Esophagus squamous epithelium (tissue), 5 donors: ENCODE data around the gene TIMP4. TPM values are rescaled to one million over a fixed set of nuclear protein-coding genes. Genes with fewer than 3 reads are reported as not detected.

ENCODE experiments used
- DNase-seq: peaks from one replicate; lab custom pipeline; 2025; lab: John Stamatoyannopoulos, UW
- H3K27ac ChIP-seq, 4 donors: fragments of 200-600 bp; sonication (generic); one replicate each; pipeline ENCODE4 v1.5.1; 2016 to 2019; ENCODE audit warnings: mild to moderate bottlenecking in 1 of 4
- H3K27me3 ChIP-seq, 4 donors: fragments of 200-600 bp; sonication (generic); 1 replicate in 3 of 4; 2 replicates in 1 of 4; pipeline versions ENCODE4 v1.5.1 to v1.6.0; 2017 to 2021; ENCODE audit warnings: antibody characterized with exemption in 1 of 4
- H3K36me3 ChIP-seq, 3 donors: fragments of 200-600 bp; sonication (generic); one replicate each; pipeline ENCODE4 v1.5.1; 2016 to 2019
- H3K4me1 ChIP-seq, 3 donors: fragments of 200-600 bp; sonication (generic); one replicate each; pipeline ENCODE4 v1.5.1; 2017 to 2019
- H3K4me3 ChIP-seq, 4 donors: fragments of 200-600 bp; sonication (generic); 1 replicate in 3 of 4; 2 replicates in 1 of 4; pipeline ENCODE4 v1.5.1; 2016 to 2019; ENCODE audit warnings: mild to moderate bottlenecking in 2 of 4, moderate library complexity in 1 of 4
- H3K9me3 ChIP-seq, 3 donors: fragments of 200-600 bp; sonication (generic); one replicate each; pipeline ENCODE4 v1.5.1; 2016 to 2019
- CTCF ChIP-seq, 6 experiments: fragments of 450-650 bp in 4 of 6; fragments of 200-600 bp in 2 of 6; sonication (generic) in 2 of 6; IDR thresholded peaks; one replicate each; pipeline ENCODE4 v1.5.1; 2016 to 2019; ENCODE audit warnings: antibody characterized with exemption in 6 of 6, mild to moderate bottlenecking in 4 of 6, moderate library complexity in 4 of 6
- POLR2A ChIP-seq, 4 donors: fragments of 450-650 bp; IDR thresholded peaks; one replicate each; pipeline ENCODE4 v1.6.1; 2017; ENCODE audit warnings: antibody characterized with exemption in 4 of 4, mild to moderate bottlenecking in 4 of 4, moderate library complexity in 3 of 4
- WGBS, 2 donors: methylation state at CpG; one replicate each; pipeline ENCODE4 v1.1.5; 2018; 5-methylcytosine and 5-hydroxymethylcytosine counted together
- intact Hi-C: fragments of 100-400 bp; cut with DNase I; formaldehyde crosslinking; loops from one replicate; pipeline ENCODE4 v1.15.0; 2022
- total RNA-seq, 4 donors: library from RNA; depleted of rRNA; stranded (reverse); fragments of >200 nt; gene quantifications; one replicate each; pipeline ENCODE4 v1.1.0, GENCODE V29; 2016
- donor health status: DM: yes; HTN: yes; CAD: no.

TIMP4 gene
- total RNA-seq, 4 donors from 2014 or later, result 0.23 to 8.6 (median 4.0) TPM

DNA sequence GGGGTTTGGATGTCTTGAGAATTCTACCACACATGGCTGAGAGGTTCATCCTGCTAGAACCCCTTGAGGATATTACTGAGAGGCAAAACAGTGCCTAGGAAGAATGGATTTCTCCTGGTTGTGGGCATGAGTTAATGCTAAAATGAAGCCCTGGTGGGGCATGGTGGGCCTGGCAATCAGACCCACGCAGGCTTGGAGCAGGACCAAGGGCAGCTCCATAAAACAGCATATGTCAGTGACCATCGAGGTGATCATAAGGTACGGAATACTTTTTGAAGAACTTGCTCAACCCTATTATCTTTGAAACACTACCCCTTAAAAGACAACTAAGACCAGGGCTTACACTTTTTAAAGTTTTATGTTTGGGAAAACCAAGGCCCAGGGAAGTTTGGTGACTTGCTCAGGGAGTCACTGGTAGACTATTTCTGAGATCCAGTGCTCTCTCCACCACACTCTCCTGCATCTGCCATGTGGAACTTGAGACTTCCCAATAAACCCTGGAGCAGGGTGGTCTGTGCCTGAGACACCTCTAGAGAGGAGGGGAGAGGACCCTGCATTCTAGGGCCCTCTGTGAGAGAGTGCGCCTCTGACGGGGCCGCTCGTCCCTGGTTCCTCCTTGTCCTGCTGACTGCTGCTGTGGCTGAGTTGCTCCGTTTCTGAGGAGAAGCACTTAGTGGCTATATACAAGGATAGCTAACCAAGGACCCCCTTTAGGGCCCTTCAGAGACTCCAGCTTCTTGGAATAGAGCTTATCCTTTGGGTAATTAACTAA is 28.0 kb upstream of the TIMP4 start:
- no peak overlapping the region for H3K4me3 ChIP-seq
- no peaks in the 10 kb centered on the region for H3K9me3 ChIP-seq
- H3K27me3 ChIP-seq, result no peaks in the 10 kb centered on the region
- intact Hi-C loops, result no loop called here
- H3K36me3 ChIP-seq, result no peaks in the 10 kb centered on the region
- WGBS, 2 donors, result 81 to 91% methylated on average over 8 of the region's 8 CpGs
- TF ChIP-seq POLR2A (IDR thresholded peaks at IDR 0.05), result no peak
- no peak for TF ChIP-seq CTCF (IDR thresholded peaks at IDR 0.05)
- H3K4me1 ChIP-seq, result peaks cover 23 to 43% (median 41%) of the 10 kb centered on the region in 3 donors
- no peak for DNase-seq
- peak overlapping the region in 3 of 4 donors; percentile 67 to 77 (median 75) for H3K27ac ChIP-seq

DNA sequence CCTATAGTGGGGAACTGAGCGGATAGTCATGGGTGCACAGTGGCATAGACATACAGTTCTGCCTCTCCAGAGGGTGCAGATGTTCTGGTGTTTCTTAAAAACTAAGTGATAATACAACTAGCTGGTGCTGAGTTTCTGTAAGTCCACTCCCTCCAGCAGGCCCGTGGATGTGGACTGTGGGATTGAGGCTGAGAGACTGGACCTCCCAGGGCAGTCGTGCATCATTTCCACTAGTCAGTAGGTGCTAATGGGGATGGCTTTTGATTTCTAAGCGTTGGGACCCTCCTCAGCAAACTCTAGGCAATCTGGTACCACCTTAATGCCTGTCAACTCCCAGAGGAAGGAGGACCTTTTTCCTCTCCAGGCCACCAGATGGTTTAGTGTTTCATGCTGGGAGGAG is 27.3 kb upstream of the TIMP4 start:
- WGBS, 2 donors, result 72 to 90% methylated on average over 2 to 4 of the region's 4 CpGs
- TF ChIP-seq POLR2A (IDR thresholded peaks at IDR 0.05) (no peak), CTCF (IDR thresholded peaks at IDR 0.05) (no peak)
- no peak overlapping the region for H3K4me3 ChIP-seq
- H3K4me1 ChIP-seq, result peaks cover 23 to 40% (median 40%) of the 10 kb centered on the region in 3 donors
- H3K27me3 ChIP-seq, result no peaks in the 10 kb centered on the region
- no peak overlapping the region for H3K27ac ChIP-seq
- H3K9me3 ChIP-seq, result no peaks in the 10 kb centered on the region
- intact Hi-C loops, result no loop called here
- DNase-seq, result no peak
- no peaks in the 10 kb centered on the region for H3K36me3 ChIP-seq

GRCh38 chr3:12185172-12185710 is 26.5 kb upstream of the TIMP4 start:
- peaks cover 23 to 32% (median 32%) of the 10 kb centered on the region in 3 donors for H3K4me1 ChIP-seq
- no peaks in the 10 kb centered on the region for H3K27me3 ChIP-seq
- H3K27ac ChIP-seq, result no peak overlapping the region
- no peaks in the 10 kb centered on the region for H3K36me3 ChIP-seq
- intact Hi-C loops, result no loop called here
- WGBS, 2 donors, result 84 to 88% methylated on average over 4 to 5 of the region's 5 CpGs
- no peak for DNase-seq
- H3K4me3 ChIP-seq, result no peak overlapping the region
- H3K9me3 ChIP-seq, result no peaks in the 10 kb centered on the region
- TF ChIP-seq CTCF (IDR thresholded peaks at IDR 0.05) (no peak), POLR2A (IDR thresholded peaks at IDR 0.05) (no peak)

GRCh38 chr3:12184541-12184940 is 25.8 kb upstream of the TIMP4 start:
- H3K27me3 ChIP-seq, result no peaks in the 10 kb centered on the region
- H3K4me1 ChIP-seq, result peaks cover 23 to 26% (median 25%) of the 10 kb centered on the region in 3 donors
- H3K27ac ChIP-seq, result no peak overlapping the region
- no peaks in the 10 kb centered on the region for H3K36me3 ChIP-seq
- no peak overlapping the region for H3K4me3 ChIP-seq
- WGBS, 2 donors, result 98% methylated on average over 4 to 5 of the region's 5 CpGs
- TF ChIP-seq POLR2A (IDR thresholded peaks at IDR 0.05), result no peak
- TF ChIP-seq CTCF (IDR thresholded peaks at IDR 0.05), result no peak
- intact Hi-C loops, result no loop called here
- DNase-seq, result no peak
- H3K9me3 ChIP-seq, result no peaks in the 10 kb centered on the region

GRCh38 chr3:12182687-12183441 is 24.2 kb upstream of the TIMP4 start:
- whole genome bisulfite sequencing, 2 donors, result 79 to 81% methylated on average over 14 to 15 of the region's 16 CpGs

More at GRCh38 chr3:12182687-12183441, 24.2 kb upstream of the TIMP4 start:
- Histone ChIP-seq H3K9me3 (no peaks in the 10 kb centered on the region), H3K4me1 (peaks cover 8 to 16% (median 9%) of the 10 kb centered on the region in 3 donors), H3K36me3 (no peaks in the 10 kb centered on the region), H3K27ac (no peak overlapping the region), H3K4me3 (no peak overlapping the region), H3K27me3 (no peaks in the 10 kb centered on the region)
- DNase-seq, result no peak
- TF ChIP-seq CTCF (IDR thresholded peaks at IDR 0.05) (no peak), POLR2A (IDR thresholded peaks at IDR 0.05) (no peak)
- intact Hi-C loops, result no loop called here
